Immature natural killer cell (primary cell): ENCODE measurements around the gene GALNT10. TPM values are rescaled to one million over a fixed set of nuclear protein-coding genes. Genes with fewer than 3 reads are reported as not detected.
A peak's percentile ranks its signal among the peaks of the same experiment; 100 is the strongest.

ENCODE experiments used
- DNase-seq, 3 donors: peaks; one replicate each; pipeline ENCODE4 v3.0.0; 2022; ENCODE audit warnings: mixed read lengths in 1 of 3
- H3K27ac Mint-ChIP-seq, 6 donors: one replicate each; pipeline ENCODE4 v1.8.0; 2020; ENCODE audit warnings: mixed read lengths in 6 of 6, mild to moderate bottlenecking in 5 of 6, inconsistent platforms in 4 of 6, moderate library complexity in 3 of 6
- H3K27me3 Mint-ChIP-seq, 3 donors: one replicate each; pipeline ENCODE4 v1.8.0; 2020 to 2021; ENCODE audit warnings: low read depth in 3 of 3, mild to moderate bottlenecking in 3 of 3, mixed read lengths in 3 of 3, moderate library complexity in 3 of 3, inconsistent platforms in 1 of 3
- H3K36me3 Mint-ChIP-seq, 3 donors: one replicate each; pipeline ENCODE4 v1.8.0; 2020; ENCODE audit warnings: mixed read lengths in 3 of 3, inconsistent platforms in 2 of 3, mild to moderate bottlenecking in 2 of 3
- H3K4me1 Mint-ChIP-seq, 2 donors: one replicate each; pipeline ENCODE4 v1.8.0; 2020; ENCODE audit warnings: inconsistent platforms in 2 of 2, mild to moderate bottlenecking in 2 of 2, mixed read lengths in 2 of 2, moderate library complexity in 1 of 2
- H3K4me3 Mint-ChIP-seq, 5 donors: one replicate each; pipeline ENCODE4 v1.8.0; 2020; ENCODE audit warnings: mild to moderate bottlenecking in 5 of 5, mixed read lengths in 5 of 5, inconsistent platforms in 3 of 5, moderate library complexity in 3 of 5
- H3K9me3 Mint-ChIP-seq, 6 donors: one replicate each; pipeline ENCODE4 v1.8.0; 2020; ENCODE audit warnings: mild to moderate bottlenecking in 6 of 6, mixed read lengths in 6 of 6, inconsistent platforms in 4 of 6, moderate library complexity in 3 of 6
- polyA plus RNA-seq, 3 donors: library from polyadenylated mRNA; unstranded; fragments of 300-500 nt; fragmentation: Illumina TruSeq; gene quantifications; one replicate each; pipeline ENCODE4 v1.2.3, GENCODE V29; 2021

GALNT10 gene
- polyA plus RNA-seq, 3 donors from 2014 or later, result 10.4 to 42.8 (median 24.7) TPM

DNA sequence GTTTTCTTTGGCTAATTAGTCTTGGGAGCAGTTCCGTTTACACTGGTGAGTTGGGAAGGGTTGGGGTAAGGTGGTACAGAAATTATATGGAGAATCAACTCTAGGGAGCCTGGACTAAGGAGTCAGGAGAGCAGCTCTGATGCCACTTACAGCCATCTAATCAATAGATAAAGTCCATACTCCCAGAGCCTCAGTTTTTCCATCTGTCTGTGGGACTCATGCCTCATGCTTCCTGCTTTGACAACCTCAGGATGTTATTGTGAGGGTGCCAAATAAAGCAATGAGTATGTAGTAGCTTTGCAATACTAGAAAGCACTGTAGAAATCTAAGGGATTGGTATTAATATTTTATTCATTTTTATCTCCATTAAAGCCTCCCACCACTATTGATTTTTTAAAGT is 105.0 kb downstream of the GALNT10 start:
- peaks cover 13 to 20% of the 10 kb centered on the region in 2 donors for H3K4me1 Mint-ChIP-seq
- peaks cover 9 to 44% (median 35%) of the 10 kb centered on the region in 3 donors for H3K36me3 Mint-ChIP-seq
- H3K4me3 Mint-ChIP-seq, result no peak overlapping the region
- peak overlapping the region in 1 of 6 donors; percentile 17 for H3K27ac Mint-ChIP-seq
- DNase-seq, result no peak
- H3K9me3 Mint-ChIP-seq, result no peaks in the 10 kb centered on the region
- H3K27me3 Mint-ChIP-seq, result no peaks in the 10 kb centered on the region

DNA sequence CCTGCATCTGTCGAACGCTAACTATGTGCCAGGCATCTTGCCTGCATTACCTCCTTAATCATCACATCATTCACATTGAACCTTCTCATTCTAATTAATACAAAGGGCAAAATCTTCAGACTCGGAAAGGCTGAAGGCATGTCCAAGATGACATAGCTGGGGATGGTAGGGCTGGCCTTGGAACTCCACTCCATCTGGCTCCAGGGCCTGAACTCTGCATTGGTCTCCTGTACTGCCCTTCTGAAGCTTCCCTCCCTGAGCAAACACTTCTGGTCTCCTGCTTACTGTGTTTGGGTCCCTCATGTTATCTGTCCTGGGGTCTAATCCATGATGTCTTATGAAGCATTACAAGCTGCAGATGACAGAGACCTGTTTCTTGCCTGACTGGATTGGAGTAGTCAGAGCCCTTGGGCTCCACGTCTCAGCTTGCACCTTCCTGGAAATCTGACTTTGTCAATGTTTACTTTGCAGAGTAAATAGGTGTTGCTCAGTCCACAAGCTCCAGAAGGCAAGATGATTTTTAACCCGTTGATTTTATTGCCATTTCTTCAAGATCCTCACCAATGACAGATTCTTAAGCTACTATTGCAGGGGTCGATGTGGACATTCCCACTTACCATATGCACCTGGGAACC is 106.1 kb downstream of the GALNT10 start:
- Mint-ChIP-seq H3K9me3 (no peaks in the 10 kb centered on the region), H3K36me3 (peaks cover 9 to 47% (median 36%) of the 10 kb centered on the region in 3 donors), H3K27ac (peak overlapping the region in 2 of 6 donors; percentile 13 to 28), H3K4me1 (peaks cover 8 to 9% of the 10 kb centered on the region in 2 donors), H3K27me3 (no peaks in the 10 kb centered on the region), H3K4me3 (no peak overlapping the region)
- DNase-seq, result no peak

DNA sequence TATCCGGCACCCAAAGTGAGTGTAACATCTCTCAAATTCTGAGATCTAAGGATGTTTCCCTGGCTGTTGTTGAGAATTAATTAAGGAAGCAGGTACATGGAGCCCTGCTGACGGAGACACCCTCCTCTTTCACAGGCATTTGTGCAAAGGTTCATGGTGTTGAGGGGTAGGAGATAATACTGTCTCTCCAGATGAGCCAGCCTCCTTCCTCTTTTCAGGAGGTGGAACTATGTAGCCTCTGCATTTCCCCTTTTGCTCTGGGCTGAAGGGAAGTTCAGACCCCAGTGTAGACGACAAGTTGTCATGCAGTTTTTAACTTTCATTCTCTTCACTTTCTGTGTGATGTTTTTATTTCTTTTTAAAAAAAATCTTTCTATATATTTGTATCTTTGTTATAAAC is 107.5 kb downstream of the GALNT10 start:
- Mint-ChIP-seq H3K27ac (no peak overlapping the region), H3K9me3 (no peaks in the 10 kb centered on the region), H3K4me1 (peaks cover 5 to 8% of the 10 kb centered on the region in 2 donors), H3K27me3 (no peaks in the 10 kb centered on the region), H3K4me3 (no peak overlapping the region), H3K36me3 (peaks cover 16 to 55% (median 44%) of the 10 kb centered on the region in 3 donors)
- no peak for DNase-seq

DNA sequence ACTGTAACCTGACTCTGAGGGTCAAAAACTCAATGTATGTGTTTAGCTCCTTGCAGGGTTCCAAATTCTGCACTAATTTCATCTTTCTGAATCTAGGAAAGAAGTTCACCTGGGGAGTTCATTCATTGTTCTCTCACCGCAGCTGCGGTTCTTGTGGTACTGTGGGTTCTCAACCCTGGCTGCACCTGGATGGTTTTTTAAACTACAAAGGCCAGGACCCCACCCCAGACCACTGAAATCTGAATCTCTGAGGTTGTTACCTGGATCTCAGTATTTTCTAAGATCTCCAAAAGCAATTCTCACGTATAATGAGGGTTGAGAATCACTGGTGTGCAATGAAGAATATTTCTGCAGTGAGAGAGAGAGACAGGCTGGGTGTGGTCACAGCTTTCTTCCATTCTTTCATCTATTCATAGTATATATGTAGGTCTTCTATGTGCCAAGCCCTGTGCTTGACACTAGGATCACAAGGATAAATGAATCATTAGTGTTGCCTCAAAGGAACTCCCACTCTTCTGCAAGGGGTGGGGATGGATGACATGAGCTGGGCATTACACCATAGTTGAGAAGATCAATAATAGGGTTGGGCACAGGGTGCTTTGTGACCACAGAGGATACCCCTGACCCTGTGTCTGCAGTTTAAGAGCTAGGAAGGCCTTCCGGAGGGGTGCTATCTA is 109.8 kb downstream of the GALNT10 start:
- peaks cover 5 to 10% of the 10 kb centered on the region in 2 donors for H3K4me1 Mint-ChIP-seq
- H3K27ac Mint-ChIP-seq, result no peak overlapping the region
- H3K36me3 Mint-ChIP-seq, result peaks cover 33 to 72% (median 60%) of the 10 kb centered on the region in 3 donors
- H3K4me3 Mint-ChIP-seq, result no peak overlapping the region
- H3K27me3 Mint-ChIP-seq, result peaks cover 0 to 1% (median 0%) of the 10 kb centered on the region in 3 donors
- DNase-seq, result no peak
- peaks cover 0 to 14% (median 5%) of the 10 kb centered on the region in 6 donors for H3K9me3 Mint-ChIP-seq

DNA sequence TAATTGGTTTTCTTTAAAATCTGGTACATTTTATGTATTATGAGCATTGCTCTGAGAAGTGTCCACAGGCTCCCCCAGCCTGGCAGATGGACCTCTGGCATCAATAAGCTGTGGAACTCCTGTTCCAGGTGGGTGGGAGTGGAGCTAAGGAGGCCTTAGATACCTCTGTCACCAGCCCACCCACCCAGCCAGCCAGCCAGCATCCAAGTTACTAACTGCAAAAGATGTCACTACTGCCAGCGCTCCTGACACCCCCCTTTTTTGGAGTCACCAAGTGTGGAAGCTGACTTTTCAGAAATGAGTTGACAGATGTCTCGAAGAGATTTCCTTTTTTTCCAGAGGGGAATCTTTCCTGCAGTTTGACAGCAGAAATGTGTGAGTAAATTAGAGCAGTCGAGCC is 111.2 kb downstream of the GALNT10 start:
- no peak overlapping the region for H3K4me3 Mint-ChIP-seq
- H3K27ac Mint-ChIP-seq, result no peak overlapping the region
- peaks cover 31 to 66% (median 53%) of the 10 kb centered on the region in 3 donors for H3K36me3 Mint-ChIP-seq
- H3K9me3 Mint-ChIP-seq, result peaks cover 0 to 14% (median 5%) of the 10 kb centered on the region in 6 donors
- peaks cover 0 to 3% (median 1%) of the 10 kb centered on the region in 3 donors for H3K27me3 Mint-ChIP-seq
- H3K4me1 Mint-ChIP-seq, result peaks cover 7 to 14% of the 10 kb centered on the region in 2 donors
- DNase-seq, result no peak

DNA sequence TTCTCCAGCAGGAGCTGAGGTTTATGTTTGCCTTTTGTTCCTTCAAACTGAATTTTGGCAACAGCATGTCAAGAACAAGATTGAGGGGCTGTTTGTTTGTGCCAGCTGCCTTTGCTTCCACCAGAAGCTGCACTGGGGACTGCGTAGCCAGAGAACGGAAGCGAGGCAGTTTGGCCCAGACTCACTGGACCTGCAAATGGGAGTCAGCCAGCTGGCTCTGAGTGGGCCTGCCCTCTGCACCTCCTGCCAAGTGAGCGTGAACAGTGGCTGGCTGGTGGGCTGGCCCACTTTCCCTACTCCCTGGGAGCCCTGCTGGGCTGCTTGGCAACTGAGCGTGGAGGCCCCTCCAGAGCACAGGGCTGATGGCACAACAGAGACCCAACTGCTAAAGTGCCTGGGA is 111.6 kb downstream of the GALNT10 start:
- Mint-ChIP-seq H3K9me3 (peaks cover 0 to 14% (median 5%) of the 10 kb centered on the region in 6 donors), H3K4me3 (no peak overlapping the region), H3K27me3 (peaks cover 0 to 3% (median 1%) of the 10 kb centered on the region in 3 donors), H3K4me1 (peaks cover 7 to 17% of the 10 kb centered on the region in 2 donors), H3K27ac (no peak overlapping the region), H3K36me3 (peaks cover 33 to 63% (median 49%) of the 10 kb centered on the region in 3 donors)
- no peak for DNase-seq

DNA sequence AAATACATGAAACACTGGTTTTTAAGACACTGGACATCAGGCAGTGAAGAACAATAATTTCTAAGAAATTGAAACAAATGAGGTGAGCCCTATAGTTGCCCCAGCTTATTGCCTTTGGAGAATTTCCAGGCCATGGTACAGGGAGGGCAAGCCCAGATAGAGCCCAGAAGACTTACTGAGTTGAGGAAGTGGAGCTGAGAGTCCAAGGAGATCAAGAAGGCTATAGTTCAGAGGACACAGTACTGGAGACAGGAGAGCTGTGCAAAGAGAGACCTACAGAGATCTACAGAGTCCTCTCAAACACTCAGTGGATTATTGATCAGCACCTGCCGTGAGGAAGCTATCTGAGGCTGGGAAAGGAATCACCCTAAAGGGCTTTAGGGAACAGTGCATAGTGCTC is 112.6 kb downstream of the GALNT10 start:
- no peak overlapping the region for H3K4me3 Mint-ChIP-seq
- peaks cover 0 to 3% (median 1%) of the 10 kb centered on the region in 3 donors for H3K27me3 Mint-ChIP-seq
- peaks cover 33 to 56% (median 39%) of the 10 kb centered on the region in 3 donors for H3K36me3 Mint-ChIP-seq
- peaks cover 0 to 14% (median 5%) of the 10 kb centered on the region in 6 donors for H3K9me3 Mint-ChIP-seq
- peaks cover 7 to 17% of the 10 kb centered on the region in 2 donors for H3K4me1 Mint-ChIP-seq
- DNase-seq, result no peak
- peak overlapping the region in 1 of 6 donors; percentile 5 for H3K27ac Mint-ChIP-seq

DNA sequence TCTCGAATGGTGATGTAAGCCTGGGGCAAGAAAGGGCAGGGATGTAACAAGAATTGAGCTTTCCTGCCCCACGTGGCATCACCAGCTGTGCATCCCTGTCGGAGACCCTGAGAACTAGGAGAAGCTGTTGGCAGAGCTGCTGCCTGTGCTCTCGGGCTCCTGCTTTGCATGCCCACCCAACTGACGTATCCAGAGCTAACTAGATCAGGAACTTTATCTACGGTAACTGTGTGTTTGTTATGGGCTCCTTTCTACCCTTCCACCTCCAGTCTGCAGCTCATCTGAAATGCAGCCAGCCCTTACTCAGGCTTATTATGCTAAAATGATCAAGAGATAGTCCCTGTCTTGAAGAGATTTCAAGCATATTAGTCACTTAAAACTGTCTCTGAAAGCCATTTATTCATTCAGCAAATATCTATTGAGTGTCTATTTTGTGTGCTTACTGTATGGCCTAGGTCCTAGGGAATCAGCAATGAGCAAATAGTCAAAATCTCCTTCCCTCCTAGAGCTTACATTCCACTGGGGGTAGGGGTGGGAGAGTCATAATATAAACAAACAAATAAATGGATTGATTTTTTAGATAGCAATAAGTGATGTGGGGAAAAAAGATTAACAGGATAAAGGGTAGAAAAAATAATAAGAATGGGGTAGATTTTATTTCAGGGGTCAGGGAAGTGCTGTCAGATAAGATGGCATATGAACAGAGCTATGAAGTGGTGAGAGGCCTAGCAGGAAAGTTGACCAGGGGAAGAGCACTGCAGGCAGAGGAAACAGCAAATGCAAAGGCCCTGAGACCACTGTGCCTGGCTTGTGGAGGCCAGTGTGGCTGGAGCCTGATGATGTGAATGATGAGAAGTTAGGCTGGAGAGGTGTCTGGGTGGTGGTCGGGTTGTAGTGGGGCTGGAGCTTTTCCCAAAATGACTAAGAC is 118.2 kb downstream of the GALNT10 start:
- H3K27me3 Mint-ChIP-seq, result peaks cover 1 to 8% (median 2%) of the 10 kb centered on the region in 3 donors
- peaks cover 0 to 12% (median 5%) of the 10 kb centered on the region in 6 donors for H3K9me3 Mint-ChIP-seq
- H3K36me3 Mint-ChIP-seq, result peaks cover 16 to 20% (median 19%) of the 10 kb centered on the region in 3 donors
- H3K4me1 Mint-ChIP-seq, result peaks cover 43 to 56% of the 10 kb centered on the region in 2 donors
- DNase-seq, result no peak
- H3K27ac Mint-ChIP-seq, result peak overlapping the region in 5 of 6 donors; percentile 8 to 61 (median 43)
- peak overlapping the region in 2 of 5 donors; percentile 5 to 14 for H3K4me3 Mint-ChIP-seq

DNA sequence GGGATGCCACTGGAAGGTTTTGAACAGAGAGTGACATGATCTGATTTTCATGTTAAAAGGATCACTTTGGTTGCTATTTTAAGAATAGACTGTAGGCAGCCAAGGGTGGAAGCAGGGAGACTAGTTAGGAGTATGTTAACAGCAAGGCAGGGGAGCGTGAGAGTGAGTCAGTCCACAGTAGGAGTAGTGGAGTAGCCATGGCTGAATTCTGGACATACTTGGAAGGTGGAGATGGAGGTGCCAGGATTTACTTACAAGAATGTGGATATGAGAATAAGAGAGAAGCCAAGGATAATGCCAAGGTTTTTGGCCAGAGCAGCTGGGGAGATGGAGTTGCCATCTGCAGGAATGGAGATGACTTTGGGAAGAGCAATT is 118.8 kb downstream of the GALNT10 start:
- Mint-ChIP-seq H3K36me3 (peaks cover 10 to 14% (median 13%) of the 10 kb centered on the region in 3 donors), H3K27me3 (peaks cover 1 to 8% (median 2%) of the 10 kb centered on the region in 3 donors), H3K27ac (peak overlapping the region; percentile 6 to 62 (median 52)), H3K4me1 (peaks cover 43 to 61% of the 10 kb centered on the region in 2 donors), H3K4me3 (peak overlapping the region; percentile 0 to 26 (median 14)), H3K9me3 (peaks cover 0 to 5% (median 4%) of the 10 kb centered on the region in 6 donors)
- no peak for DNase-seq

DNA sequence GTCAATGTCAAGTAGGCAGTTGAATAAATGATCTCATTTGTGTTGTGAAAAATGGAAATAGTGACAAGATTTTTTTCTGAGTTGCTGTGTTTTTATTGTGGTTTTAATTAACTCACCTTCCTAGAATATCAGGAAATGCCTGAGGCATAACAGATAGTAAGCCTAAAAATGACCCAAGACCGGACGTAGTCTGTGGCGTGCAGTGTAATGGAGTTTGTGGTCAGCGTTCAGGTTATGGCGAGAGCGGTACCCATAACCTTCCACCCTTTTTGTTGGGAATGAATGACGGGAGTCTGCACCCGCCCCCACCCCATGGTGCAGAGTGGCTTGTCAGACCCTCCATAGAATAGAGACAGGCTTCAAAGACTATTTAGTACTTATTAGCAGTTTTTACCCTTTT is 119.3 kb downstream of the GALNT10 start:
- Mint-ChIP-seq H3K4me1 (peaks cover 43 to 61% of the 10 kb centered on the region in 2 donors), H3K27ac (peak overlapping the region; percentile 4 to 87 (median 52))

DNA sequence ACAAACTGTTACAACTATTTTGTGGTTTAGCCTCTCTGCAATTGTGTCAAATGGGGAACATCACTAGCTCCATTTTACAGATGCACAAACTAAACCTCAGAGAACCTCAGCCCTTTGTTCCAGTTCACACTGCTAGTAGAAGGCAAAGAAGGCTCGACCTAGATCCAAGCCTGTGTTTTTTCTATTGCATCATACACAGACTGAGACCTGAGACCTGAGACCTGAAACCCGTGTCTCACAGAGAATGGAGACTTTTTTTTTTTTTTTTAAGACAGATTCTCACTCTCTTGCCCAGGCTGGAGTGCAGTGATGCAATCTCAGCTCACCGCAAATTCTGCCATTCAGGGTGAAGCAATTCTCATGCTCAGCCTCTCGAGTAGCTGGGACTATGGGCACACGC is 120.8 kb downstream of the GALNT10 start:
- H3K4me3 Mint-ChIP-seq, result peak overlapping the region in 1 of 5 donors; percentile 12
- H3K27me3 Mint-ChIP-seq, result peaks cover 0 to 5% (median 2%) of the 10 kb centered on the region in 3 donors
- H3K36me3 Mint-ChIP-seq, result peaks cover 4 to 10% (median 7%) of the 10 kb centered on the region in 3 donors
- H3K4me1 Mint-ChIP-seq, result peaks cover 43 to 61% of the 10 kb centered on the region in 2 donors
- H3K27ac Mint-ChIP-seq, result peak overlapping the region in 2 of 6 donors; percentile 11 to 17
- no peaks in the 10 kb centered on the region for H3K9me3 Mint-ChIP-seq
- peak in 2 of 3 donors; percentile 5 to 10 for DNase-seq

More for the DNA sequence above, 119.3 kb downstream of the GALNT10 start:
- peaks cover 1 to 8% (median 2%) of the 10 kb centered on the region in 3 donors for H3K27me3 Mint-ChIP-seq
- H3K36me3 Mint-ChIP-seq, result peaks cover 6 to 10% (median 8%) of the 10 kb centered on the region in 3 donors
- peak in 2 of 3 donors; percentile 9 to 13 for DNase-seq
- peak overlapping the region; percentile 3 to 31 (median 22) for H3K4me3 Mint-ChIP-seq
- peaks cover 0 to under 1% (median under 1%) of the 10 kb centered on the region in 6 donors for H3K9me3 Mint-ChIP-seq

DNA sequence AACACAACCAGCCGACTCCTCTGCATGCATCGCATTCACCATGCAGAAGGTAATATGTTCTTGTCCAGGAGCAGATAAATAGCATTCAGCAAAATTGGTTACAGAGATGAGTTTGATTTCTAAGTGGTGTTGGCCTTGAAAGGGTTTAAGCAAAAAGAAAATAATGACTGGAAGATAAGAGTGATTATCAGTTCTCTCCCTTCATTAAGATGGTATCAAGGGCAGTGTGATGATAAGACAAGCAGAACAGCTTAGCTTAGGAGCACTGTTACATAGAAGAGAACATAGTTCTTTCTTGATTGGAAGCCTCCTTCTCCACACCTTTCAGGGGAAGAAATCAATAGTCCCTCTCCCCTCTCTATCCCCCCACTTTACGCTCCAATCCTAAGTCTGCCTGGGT is 121.5 kb downstream of the GALNT10 start:
- Mint-ChIP-seq H3K27ac (no peak overlapping the region), H3K9me3 (no peaks in the 10 kb centered on the region), H3K4me1 (peaks cover 42 to 58% of the 10 kb centered on the region in 2 donors), H3K36me3 (peaks cover 4 to 8% (median 7%) of the 10 kb centered on the region in 3 donors), H3K27me3 (peaks cover 0 to 5% (median 2%) of the 10 kb centered on the region in 3 donors), H3K4me3 (no peak overlapping the region)
- no peak for DNase-seq

DNA sequence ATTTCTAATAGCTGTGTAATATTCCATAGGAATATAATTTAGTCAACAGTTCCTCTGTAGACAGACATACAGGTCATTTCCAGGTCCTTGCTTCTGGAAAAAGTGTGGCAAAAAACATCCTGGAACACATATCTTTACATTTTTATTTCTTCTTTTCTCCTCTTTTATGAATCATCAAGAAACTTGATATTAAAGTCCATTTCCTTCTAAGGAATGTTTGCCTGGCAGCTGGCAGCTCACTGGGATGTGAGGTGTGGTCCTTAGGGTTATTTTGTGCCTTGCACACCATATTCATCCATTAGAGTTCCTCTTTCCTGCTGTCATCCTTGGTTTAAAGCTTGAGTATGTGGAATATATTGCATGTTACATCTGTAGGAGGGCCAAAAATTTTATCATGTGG is 122.0 kb downstream of the GALNT10 start:
- peak overlapping the region in 1 of 6 donors; percentile 57 for H3K27ac Mint-ChIP-seq

More for the DNA sequence above, 122.0 kb downstream of the GALNT10 start:
- H3K27me3 Mint-ChIP-seq, result peaks cover 0 to 5% (median 2%) of the 10 kb centered on the region in 3 donors
- H3K9me3 Mint-ChIP-seq, result no peaks in the 10 kb centered on the region
- H3K4me3 Mint-ChIP-seq, result no peak overlapping the region
- DNase-seq, result no peak
- peaks cover 4 to 12% (median 7%) of the 10 kb centered on the region in 3 donors for H3K36me3 Mint-ChIP-seq
- peaks cover 47 to 64% of the 10 kb centered on the region in 2 donors for H3K4me1 Mint-ChIP-seq
